LNCaP clone FGC (cell line): Measurements from ENCODE around the gene PRDM10.

Experiments
- DNase-seq: peaks from one replicate; pipeline ENCODE4 v3.0.0-alpha.2; 2011; ENCODE audit warnings: low read depth
- H3K4me3 ChIP-seq: 2 replicates; pipeline ENCODE4 v1.5.1; 2011; ENCODE audit warnings: mild to moderate bottlenecking, low read depth, low read length, control low read depth
- CTCF ChIP-seq: IDR thresholded peaks from 2 replicates; pipeline ENCODE4 v1.5.1; 2012; ENCODE audit warnings: mild to moderate bottlenecking; ENCODE audit not compliant: control insufficient read depth, insufficient read depth; ENCODE audit errors: extremely low read depth

Gene PRDM10

DNA sequence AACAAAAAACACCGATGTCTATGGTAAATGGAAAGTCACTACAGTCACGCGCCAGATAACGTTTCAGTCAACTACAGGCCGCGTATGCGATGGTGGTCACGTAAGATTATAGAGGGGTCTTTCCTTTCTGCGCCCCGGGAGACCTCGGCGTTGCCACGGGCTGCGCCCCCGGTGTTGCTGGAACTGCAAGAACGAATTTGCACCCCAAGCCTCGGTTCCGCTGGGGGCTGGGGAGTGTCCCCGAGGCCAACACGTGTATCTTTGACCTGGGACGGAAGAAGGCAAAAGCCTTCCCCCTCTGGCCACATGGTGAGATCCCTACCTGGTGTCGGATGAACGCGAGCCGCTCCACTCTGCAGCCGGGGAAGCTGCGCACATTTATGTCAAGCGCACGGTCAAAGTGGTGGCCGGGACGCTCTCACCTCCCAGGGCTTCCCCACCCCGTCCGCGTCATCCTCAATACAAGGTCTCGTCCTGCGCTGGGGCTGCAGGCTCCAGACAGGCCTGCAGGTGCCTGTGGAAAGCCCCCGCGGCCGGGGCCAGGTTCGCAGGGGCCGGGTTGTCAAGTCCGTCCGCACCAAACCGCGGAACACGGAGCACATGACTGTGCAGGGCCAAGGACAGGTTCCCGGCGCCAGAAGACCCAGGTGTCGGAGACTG is 37.8 kb upstream of the PRDM10 start:
- TF ChIP-seq CTCF, result no peak
- no peak overlapping the region for H3K4me3 ChIP-seq
- DNase-seq, result no peak

GRCh38 chr11:130037881-130038585 is 35.4 kb upstream of the PRDM10 start:
- H3K4me3 ChIP-seq, result no peak overlapping the region
- TF ChIP-seq CTCF, result no peak
- DNase-seq, result no peak

DNA sequence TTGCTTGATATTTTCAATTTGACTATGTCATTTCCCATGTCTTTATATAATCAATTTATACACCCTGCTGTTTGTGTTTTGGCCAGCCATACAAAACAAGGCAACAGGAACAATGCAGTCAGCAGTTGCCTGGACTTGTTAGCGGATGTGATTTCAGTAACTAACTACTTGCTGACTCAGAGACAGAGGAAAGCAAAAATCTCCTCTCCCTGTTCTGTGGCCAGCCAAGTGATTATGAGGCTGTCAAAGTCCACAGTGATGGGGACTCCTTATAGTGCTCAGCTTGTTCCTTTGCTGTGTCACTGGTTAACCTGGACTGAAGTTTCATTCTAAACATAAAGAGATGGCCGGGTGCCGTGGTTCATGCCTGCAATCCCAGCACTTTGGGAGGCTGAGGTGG is 34.4 kb upstream of the PRDM10 start:
- no peak overlapping the region for H3K4me3 ChIP-seq
- TF ChIP-seq CTCF, result no peak
- no peak for DNase-seq

GRCh38 chr11:130034236-130034635 is 31.6 kb upstream of the PRDM10 start:
- TF ChIP-seq CTCF, result no peak
- DNase-seq, result no peak

DNA sequence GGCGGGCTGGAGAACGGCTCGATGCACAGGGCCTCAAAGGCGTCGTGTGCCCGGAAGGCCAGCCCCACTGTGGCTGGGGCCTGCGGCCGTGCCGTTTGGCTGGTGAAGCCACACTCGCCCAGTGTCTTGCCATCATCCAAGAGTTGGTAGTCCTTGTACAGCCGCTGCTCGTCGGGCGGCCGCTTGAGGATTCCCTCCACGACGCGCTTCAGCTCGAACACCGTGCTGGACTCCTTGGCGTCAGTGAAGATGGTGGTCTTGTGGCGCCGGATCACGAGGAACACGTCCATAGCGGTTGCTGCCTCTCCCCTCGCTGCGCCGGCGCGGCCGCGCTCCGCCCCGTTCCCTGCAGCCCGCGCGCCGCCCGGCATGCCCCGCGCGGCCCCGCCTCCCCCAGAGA is 30.3 kb upstream of the PRDM10 start:
- no peak overlapping the region for H3K4me3 ChIP-seq
- no peak for DNase-seq
- no peak for TF ChIP-seq CTCF

More at GRCh38 chr11:130034236-130034635, 31.6 kb upstream of the PRDM10 start:
- H3K4me3 ChIP-seq, result no peak overlapping the region

- TF ChIP-seq CTCF, result no peak
- no peak for DNase-seq
- no peak overlapping the region for H3K4me3 ChIP-seq
Measured at GRCh38 chr11:130031945-130032344, 29.3 kb upstream of the PRDM10 start.
